Measurements from ENCODE around the gene UBQLN2.

DNA sequence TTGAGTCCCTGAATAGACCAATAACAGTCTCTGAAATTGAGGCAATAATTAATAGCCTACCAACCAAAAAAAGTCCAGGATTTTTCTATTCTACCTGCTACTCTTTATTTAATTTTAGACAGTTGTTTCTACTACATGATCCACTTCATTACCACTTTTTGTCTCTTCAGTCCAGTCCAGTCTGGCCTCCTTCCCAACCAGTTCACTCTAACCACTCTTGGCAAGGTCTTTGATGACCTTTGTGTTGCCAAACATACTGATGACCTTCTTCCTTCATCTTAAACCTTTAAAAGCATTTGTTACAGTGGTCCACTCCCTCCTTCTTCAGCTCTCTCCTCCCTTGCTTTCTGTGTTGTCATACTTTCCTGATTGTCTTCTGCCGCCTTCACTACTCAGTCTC lies 12.8 kb upstream of the UBQLN2 start:
- TF ChIP-seq CBX5 (IDR thresholded peaks at IDR 0.05; ENCODE audit: low read depth, low read length) (no peak), POLR2A (IDR thresholded peaks at IDR 0.05; ENCODE audit: control extremely low read depth in 1 of 2, low read depth in 2 of 2, low read length in 2 of 2) (no peak), CHD2 (IDR thresholded peaks at IDR 0.05; ENCODE audit: low read length) (no peak), SAP30 (IDR thresholded peaks at IDR 0.05; ENCODE audit: insufficient read depth, insufficient replicate concordance, low read length) (no peak), HDAC2 (IDR thresholded peaks at IDR 0.05; ENCODE audit: borderline replicate concordance in 1 of 2, low read depth in 2 of 2, low read length in 2 of 2) (no peak), POLR2AphosphoS5 (IDR thresholded peaks at IDR 0.05; ENCODE audit: low read depth, low read length) (no peak), CTCF (IDR thresholded peaks at IDR 0.05; ENCODE audit: control extremely low read depth in 1 of 3, insufficient read depth in 1 of 3, low read depth in 1 of 3, low read length in 3 of 3) (no peak), CBX8 (IDR thresholded peaks at IDR 0.05; ENCODE audit: borderline replicate concordance, low read depth, low read length) (no peak), KDM1A (IDR thresholded peaks at IDR 0.05; ENCODE audit: borderline replicate concordance, low read length) (no peak), EZH2 (IDR thresholded peaks at IDR 0.05; ENCODE audit: low read depth, low read length, severe bottlenecking) (no peak), ZNF274 (IDR thresholded peaks at IDR 0.05; ENCODE audit: borderline replicate concordance, extremely low read depth, low read length) (no peak)

Data from H1 (cell line).